Activated CD8-positive, alpha-beta memory T cell treated with anti-CD3 and anti-CD28 coated beads, Interleukin-2, amount 50 U/mL, for 1 hour (primary cell): ENCODE results near the gene CAV2.

Source experiments
- DNase-seq: peaks from one replicate; pipeline ENCODE4 v3.0.0-alpha.2; 2020; ENCODE audit errors: extremely low read depth

CAV2 gene

GRCh38 chr7:116547347-116547746 is 47.8 kb downstream of the CAV2 start:
- no peak for DNase-seq

- DNase-seq, result no peak
Measured at GRCh38 chr7:116548506-116548905, 49.0 kb downstream of the CAV2 start.

- no peak for DNase-seq
Measured at GRCh38 chr7:116549370-116549769, 49.8 kb downstream of the CAV2 start.

DNA sequence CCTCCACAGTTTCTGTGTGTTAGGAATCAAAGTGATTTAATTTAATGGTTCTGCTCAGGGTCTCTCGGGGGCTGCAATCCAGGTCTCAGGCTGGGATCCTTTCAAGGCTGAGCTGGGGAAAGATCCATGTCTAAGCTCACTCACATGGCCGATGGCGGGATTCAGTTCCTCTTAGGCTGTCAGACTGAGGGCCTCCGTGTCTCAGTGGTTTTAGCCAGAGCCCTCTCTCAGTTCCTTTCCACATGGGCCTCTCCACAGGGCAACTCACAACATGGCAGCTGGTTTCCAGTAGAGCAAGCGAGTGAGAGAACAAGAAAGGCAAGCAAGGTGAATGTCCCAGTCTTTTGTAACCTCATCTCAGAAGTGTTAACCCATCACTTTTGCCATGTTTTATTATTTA is 52.2 kb downstream of the CAV2 start:
- DNase-seq, result no peak

GRCh38 chr7:116552602-116553001 is 53.1 kb downstream of the CAV2 start:
- DNase-seq, result no peak

- no peak for DNase-seq
Measured at GRCh38 chr7:116553168-116553964, 53.8 kb downstream of the CAV2 start.

DNA sequence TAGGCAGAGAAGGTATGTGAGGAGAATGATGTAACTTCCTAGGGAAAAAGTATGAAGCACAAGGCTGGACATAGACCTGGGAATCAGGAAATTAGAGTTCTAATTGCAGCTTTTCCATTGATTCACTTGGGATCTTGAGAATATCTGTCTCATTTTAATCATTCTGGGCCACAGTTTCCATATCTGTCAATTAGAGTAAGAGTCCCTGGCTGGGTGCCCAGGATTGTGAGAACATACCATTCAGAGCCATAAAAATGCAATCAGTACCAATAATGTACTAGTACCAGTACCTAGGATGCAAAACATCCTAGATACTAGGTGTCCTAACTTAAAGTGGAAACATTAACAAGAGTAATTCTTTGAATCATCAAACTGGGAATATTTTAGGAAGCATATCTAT is 54.9 kb downstream of the CAV2 start:
- no peak for DNase-seq

DNA sequence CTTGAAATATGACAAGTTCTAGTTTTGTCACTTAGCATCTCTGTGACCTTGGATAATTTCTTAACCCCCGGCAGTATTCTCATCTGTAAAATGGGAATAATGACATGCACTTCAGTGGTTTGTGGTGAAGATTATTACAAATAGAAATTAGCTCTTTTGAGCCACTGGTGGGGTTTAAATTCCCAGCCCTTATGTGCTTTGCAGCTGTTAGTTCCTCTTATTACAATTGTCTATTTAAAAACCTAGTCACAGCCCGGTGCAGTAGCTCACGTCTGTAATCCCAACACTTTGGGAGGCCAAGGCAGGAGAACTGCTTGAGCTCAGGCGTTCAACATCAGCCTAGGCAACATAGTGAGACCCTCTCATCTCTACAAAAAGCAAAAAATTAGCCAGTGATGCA is 55.4 kb downstream of the CAV2 start:
- DNase-seq, result no peak

DNA sequence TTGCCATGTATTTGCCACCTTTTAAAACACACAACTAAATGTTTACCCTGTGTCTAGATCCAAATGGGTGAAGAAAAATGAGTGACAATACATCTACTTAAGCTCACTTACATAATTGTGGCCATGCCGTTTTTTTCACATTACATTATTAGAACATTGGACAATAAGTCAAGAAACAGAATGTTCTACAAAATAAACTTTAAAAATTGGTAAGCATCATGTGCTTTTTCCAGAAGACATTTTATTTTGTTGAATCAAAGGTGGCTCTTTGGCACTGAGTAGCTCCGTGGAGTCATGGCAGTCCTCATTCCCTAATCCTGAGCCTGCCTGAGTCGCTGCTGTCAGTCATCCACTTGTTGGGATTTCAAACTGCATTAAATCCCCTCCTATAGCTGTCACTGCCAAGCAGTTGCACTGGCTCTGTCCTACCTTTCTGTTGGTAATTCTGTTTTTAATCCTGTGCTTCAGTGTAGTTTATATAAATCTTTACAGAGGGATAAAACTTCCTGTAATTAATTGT is 57.6 kb downstream of the CAV2 start:
- no peak for DNase-seq

GRCh38 chr7:116557901-116558300 is 58.4 kb downstream of the CAV2 start:
- DNase-seq, result no peak
